Neuronal stem cell (in vitro differentiated cells): ENCODE results near the gene ARHGEF4.
"Not testable (repeated sequence)": the region's sequence is repeated elsewhere in the genome, so short reads cannot be mapped to it uniquely, and the experiment has no call there.

ENCODE experiments used
- DNase-seq: peaks from one replicate; pipeline ENCODE4 v3.0.0-alpha.2; 2013; ENCODE audit warnings: low spot score
- H2AFZ ChIP-seq: one replicate; pipeline ENCODE4 v1.6.1; 2013; ENCODE audit warnings: mild to moderate bottlenecking, low read length, inconsistent platforms
- H2AK5ac ChIP-seq: 2 replicates; pipeline ENCODE4 v1.6.1; 2013; ENCODE audit warnings: low read depth, mild to moderate bottlenecking, inconsistent platforms, low read length, moderate library complexity, mixed read lengths
- H2BK120ac ChIP-seq: 2 replicates; pipeline ENCODE4 v1.6.1; 2013; ENCODE audit warnings: low read depth, mild to moderate bottlenecking, inconsistent platforms, low read length, moderate library complexity, mixed read lengths
- H2BK12ac ChIP-seq: one replicate; pipeline ENCODE4 v1.6.1; 2013; ENCODE audit warnings: low read length, inconsistent platforms
- H2BK15ac ChIP-seq: 2 replicates; pipeline ENCODE4 v1.6.1; 2013; ENCODE audit warnings: mild to moderate bottlenecking, low read length, inconsistent platforms, mixed read lengths
- H2BK5ac ChIP-seq: one replicate; pipeline ENCODE4 v1.6.1; 2013; ENCODE audit warnings: inconsistent platforms, mild to moderate bottlenecking, low read length, moderate library complexity
- H3K14ac ChIP-seq: one replicate; pipeline ENCODE4 v1.6.1; 2013; ENCODE audit warnings: low read length, inconsistent platforms
- H3K18ac ChIP-seq: 2 replicates; pipeline ENCODE4 v1.6.1; 2013; ENCODE audit warnings: low read length, inconsistent platforms
- H3K23ac ChIP-seq: 2 replicates; pipeline ENCODE4 v1.6.1; 2013; ENCODE audit warnings: low read depth, mild to moderate bottlenecking, mixed read lengths, low read length, inconsistent platforms; ENCODE audit not compliant: poor library complexity
- H3K27ac ChIP-seq: replicated peaks from 3 replicates; pipeline ENCODE4 v1.5.1; 2013; ENCODE audit warnings: low read length, inconsistent platforms
- H3K27me3 ChIP-seq, 3 experiments: 2 replicates each; pipeline ENCODE4 v1.6.1; 2013; ENCODE audit warnings: low read length in 3 of 3, mild to moderate bottlenecking in 2 of 3, inconsistent platforms in 1 of 3, low read depth in 1 of 3, mixed read lengths in 1 of 3, moderate library complexity in 1 of 3; ENCODE audit not compliant: control insufficient read depth in 3 of 3, insufficient read depth in 3 of 3
- H3K36me3 ChIP-seq, 2 donors: replicated peaks in 1 of 2; 2 replicates each; pipeline ENCODE4 v1.6.1; 2013; ENCODE audit warnings: low read length in 2 of 2; ENCODE audit not compliant: control insufficient read depth in 2 of 2, insufficient read depth in 2 of 2
- H3K4ac ChIP-seq: 2 replicates; pipeline ENCODE4 v1.6.1; 2013; ENCODE audit warnings: inconsistent platforms, mild to moderate bottlenecking, low read length, moderate library complexity
- H3K4me1 ChIP-seq, 2 donors: 1 replicate in 1 of 2; 2 replicates in 1 of 2; pipeline ENCODE4 v1.6.1; 2013; ENCODE audit warnings: low read length in 2 of 2, low read depth in 1 of 2; ENCODE audit not compliant: control insufficient read depth in 2 of 2, insufficient read depth in 1 of 2
- H3K4me2 ChIP-seq: one replicate; pipeline ENCODE4 v1.6.1; 2013; ENCODE audit warnings: mild to moderate bottlenecking, low read length, inconsistent platforms; ENCODE audit not compliant: insufficient read depth, poor library complexity, severe bottlenecking
- H3K4me3 ChIP-seq, 2 donors: 2 replicates each; pipeline ENCODE4 v1.5.1; 2013; ENCODE audit warnings: low read length in 2 of 2, mild to moderate bottlenecking in 2 of 2, inconsistent platforms in 1 of 2, moderate library complexity in 1 of 2
- H3K79me1 ChIP-seq: one replicate; pipeline ENCODE4 v1.6.1; 2013; ENCODE audit warnings: low read depth, mild to moderate bottlenecking, inconsistent platforms, low read length, moderate library complexity
- H3K9ac ChIP-seq: one replicate; pipeline ENCODE4 v1.6.1; 2013; ENCODE audit warnings: mild to moderate bottlenecking, low read depth, low read length, inconsistent platforms; ENCODE audit not compliant: poor library complexity
- H3K9me3 ChIP-seq, 2 donors: replicated peaks in 1 of 2; 2 replicates each; pipeline versions ENCODE3 to v1.6.1; 2013; ENCODE audit warnings: low read length in 2 of 2, mild to moderate bottlenecking in 2 of 2, inconsistent platforms in 1 of 2, low read depth in 1 of 2, mixed read lengths in 1 of 2, moderate library complexity in 1 of 2; ENCODE audit not compliant: control insufficient read depth in 2 of 2, insufficient read depth in 1 of 2
- H4K8ac ChIP-seq: one replicate; pipeline ENCODE4 v1.6.1; 2013; ENCODE audit warnings: low read depth, mild to moderate bottlenecking, inconsistent platforms, low read length, moderate library complexity
- H4K91ac ChIP-seq: one replicate; pipeline ENCODE4 v1.6.1; 2013; ENCODE audit warnings: low read length, low read depth, mild to moderate bottlenecking, inconsistent platforms; ENCODE audit not compliant: poor library complexity
- WGBS, 2 donors: extraction: QIAGEN DNeasy Blood & Tissue Kit; methylation state at CpG; one replicate each; pipeline ENCODE4 v1.1.7; 2013; ENCODE audit warnings: missing lambda C conversion rate in 2 of 2, mixed read lengths in 1 of 2; ENCODE audit not compliant: insufficient read length in 2 of 2, insufficient replicate concordance in 1 of 2; ENCODE audit errors: extremely low coverage in 2 of 2; 5-methylcytosine and 5-hydroxymethylcytosine counted together

The ARHGEF4 gene

DNA sequence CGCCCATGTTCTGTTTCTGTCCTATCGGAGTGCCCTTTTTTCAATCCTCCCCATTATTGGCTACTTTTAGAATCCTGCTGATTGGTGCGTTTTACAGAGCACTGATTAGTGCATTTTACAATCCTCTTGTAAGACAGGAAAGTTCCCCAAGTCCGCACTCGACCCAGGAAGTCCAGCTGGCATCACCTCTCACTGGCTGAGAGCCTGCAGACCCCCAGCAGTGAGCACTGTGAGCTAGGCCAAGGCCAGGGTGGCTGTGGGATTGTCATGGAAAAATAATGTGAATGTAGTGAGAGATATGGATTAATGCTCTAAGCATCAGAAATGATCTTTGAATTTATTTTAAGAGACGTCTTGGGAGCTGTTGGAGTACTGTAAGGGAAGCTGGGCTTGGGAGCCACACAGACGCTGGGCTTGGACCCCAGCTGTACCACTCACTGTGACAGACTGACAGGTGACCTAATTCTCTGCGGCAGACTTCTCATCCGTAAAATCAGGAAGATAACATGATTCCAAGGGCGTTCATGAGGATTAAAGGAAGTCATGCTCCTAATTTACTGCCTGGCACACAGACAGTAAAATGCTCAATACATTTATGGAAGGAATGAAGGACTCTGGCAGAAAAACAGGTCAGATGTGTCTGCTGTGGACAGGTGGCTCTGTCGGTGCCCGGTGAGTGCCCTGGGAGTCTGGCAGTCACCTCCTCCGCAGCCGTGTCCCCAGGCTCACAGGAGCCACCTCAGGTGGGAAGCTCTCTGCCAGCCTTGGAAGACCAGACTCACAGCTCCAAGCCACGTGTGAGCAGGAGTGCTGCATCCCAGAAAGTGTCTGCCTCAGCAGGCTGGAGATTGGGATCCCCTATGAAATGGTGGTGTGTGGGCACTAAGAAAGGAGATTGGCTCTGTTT lies 151.1 kb downstream of the ARHGEF4 start:
- Histone ChIP-seq H3K9ac (no peak overlapping the region), H3K4ac (no peak overlapping the region), H3K27me3 (peaks cover 0 to 4% (median 0%) of the 10 kb centered on the region in 3 experiments), H2BK12ac (no peak overlapping the region), H2AK5ac (no peak overlapping the region), H2BK120ac (no peak overlapping the region), H3K18ac (no peak overlapping the region), H3K4me3 (no peak overlapping the region), H3K27ac (no peak overlapping the region), H2BK15ac (no peak overlapping the region), H3K23ac (no peak overlapping the region), H4K91ac (no peak overlapping the region), H3K9me3 (peaks cover 0 to 5% of the 10 kb centered on the region in 2 donors), H3K4me1 (peaks cover 0 to 6% of the 10 kb centered on the region in 2 donors), H4K8ac (no peak overlapping the region), H2AFZ (no peak overlapping the region), H2BK5ac (no peak overlapping the region), H3K14ac (peak overlapping the region; percentile 86), H3K4me2 (no peak overlapping the region), H3K36me3 (peaks cover 0 to 4% of the 10 kb centered on the region in 2 donors), H3K79me1 (peaks cover 4% of the 10 kb centered on the region)
- DNase-seq: no peak
- no CpG with 5 or more reads among the region's 15 CpGs for WGBS, 2 donors

GRCh38 chr2:130991446-130991845 lies 154.7 kb downstream of the ARHGEF4 start:
- not testable (repeated sequence) for H4K91ac ChIP-seq, H3K4me2 ChIP-seq, H4K8ac ChIP-seq, H2AFZ ChIP-seq, H3K9me3 ChIP-seq, H3K23ac ChIP-seq, H3K36me3 ChIP-seq, H3K27ac ChIP-seq, H2BK120ac ChIP-seq, H3K18ac ChIP-seq, H3K4ac ChIP-seq, H2AK5ac ChIP-seq, H3K4me3 ChIP-seq, DNase-seq, H2BK15ac ChIP-seq, H3K14ac ChIP-seq, H2BK5ac ChIP-seq, H2BK12ac ChIP-seq, H3K79me1 ChIP-seq, H3K4me1 ChIP-seq, H3K9ac ChIP-seq, H3K27me3 ChIP-seq
- WGBS, 2 donors: no CpG with 5 or more reads among the region's 32 CpGs

DNA sequence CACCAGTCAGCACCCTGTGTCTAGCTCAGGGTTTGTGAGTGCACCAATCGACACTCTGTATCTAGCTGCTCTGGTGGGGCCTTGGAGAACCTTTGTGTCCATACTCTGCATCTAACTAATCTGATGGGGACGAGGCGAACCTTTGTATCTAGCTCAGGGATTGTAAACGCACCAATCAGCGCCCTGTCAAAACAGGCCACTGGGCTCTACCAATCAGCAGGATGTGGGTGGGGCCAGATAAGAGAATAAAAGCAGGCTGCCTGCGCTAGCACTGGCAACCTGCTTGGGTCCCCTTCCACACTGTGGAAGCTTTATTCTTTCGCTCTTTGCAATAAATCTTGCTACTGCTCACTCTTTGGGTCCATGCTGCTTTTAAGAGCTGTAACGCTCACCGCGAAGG lies 155.3 kb downstream of the ARHGEF4 start:
- H3K18ac ChIP-seq, H4K8ac ChIP-seq, H2AFZ ChIP-seq, H2BK15ac ChIP-seq, H2BK120ac ChIP-seq, H3K23ac ChIP-seq, H3K4me2 ChIP-seq, H3K14ac ChIP-seq, H2BK5ac ChIP-seq, H3K36me3 ChIP-seq, H3K4ac ChIP-seq, H2BK12ac ChIP-seq, H3K27ac ChIP-seq, H3K9me3 ChIP-seq, H3K79me1 ChIP-seq, H4K91ac ChIP-seq, H3K27me3 ChIP-seq, H3K4me3 ChIP-seq, DNase-seq, H3K9ac ChIP-seq, H3K4me1 ChIP-seq, H2AK5ac ChIP-seq: not testable (repeated sequence)
- no CpG with 5 or more reads among the region's 10 CpGs for WGBS, 2 donors

DNA sequence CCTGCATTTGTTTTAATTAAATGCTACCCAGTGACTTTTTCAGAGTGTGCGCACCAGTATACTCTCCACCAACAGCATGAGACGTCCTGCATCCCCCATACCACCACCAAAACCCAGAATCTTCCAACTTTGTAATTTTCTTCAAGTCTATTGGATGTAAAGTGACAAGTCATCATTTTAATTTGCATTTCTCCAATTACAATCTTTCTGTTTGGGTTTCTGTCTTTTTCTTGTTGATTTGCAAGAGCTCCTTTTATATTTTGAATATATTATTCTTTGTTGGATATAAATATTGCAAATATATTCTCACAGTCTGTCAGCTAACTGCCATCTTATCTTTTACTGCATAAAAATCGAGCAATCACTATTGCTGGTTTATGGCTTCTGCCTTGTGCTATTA lies 160.0 kb downstream of the ARHGEF4 start:
- WGBS, 2 donors: no CpG with 5 or more reads among the region's 3 CpGs
- H4K8ac ChIP-seq: no peak overlapping the region
- no peaks in the 10 kb centered on the region for H3K36me3 ChIP-seq
- no peak overlapping the region for H2AFZ ChIP-seq
- H2BK15ac ChIP-seq: no peak overlapping the region
- peaks cover 0 to 2% of the 10 kb centered on the region in 2 donors for H3K4me1 ChIP-seq
- no peak overlapping the region for H3K18ac ChIP-seq
- no peak overlapping the region for H2BK120ac ChIP-seq
- no peak overlapping the region for H4K91ac ChIP-seq
- H3K4me2 ChIP-seq: no peak overlapping the region
- DNase-seq: no peak
- peaks cover 2% of the 10 kb centered on the region for H3K79me1 ChIP-seq
- no peak overlapping the region for H2AK5ac ChIP-seq
- H3K27me3 ChIP-seq: peaks cover 0 to under 1% (median 0%) of the 10 kb centered on the region in 3 experiments
- no peak overlapping the region for H3K23ac ChIP-seq
- H3K4me3 ChIP-seq: no peak overlapping the region
- H3K14ac ChIP-seq: no peak overlapping the region
- no peak overlapping the region for H3K9ac ChIP-seq
- no peak overlapping the region for H2BK5ac ChIP-seq
- H3K9me3 ChIP-seq: no peaks in the 10 kb centered on the region
- H2BK12ac ChIP-seq: no peak overlapping the region
- H3K27ac ChIP-seq: no peak overlapping the region
- no peak overlapping the region for H3K4ac ChIP-seq
